HG03342 (cell line): ENCODE data around the gene CRY2.

ENCODE experiments used
- ATAC-seq: cut with Tn5 transposase; IDR thresholded peaks from one replicate; pipeline ENCODE4 v1.9.1; 2021; ENCODE audit warnings: mild to moderate bottlenecking, moderate library complexity; ENCODE audit not compliant: unreplicated experiment

Gene CRY2

GRCh38 chr11:45846174-45846675 lies 1.1 kb upstream of the CRY2 start:
- ATAC-seq: no peak

DNA sequence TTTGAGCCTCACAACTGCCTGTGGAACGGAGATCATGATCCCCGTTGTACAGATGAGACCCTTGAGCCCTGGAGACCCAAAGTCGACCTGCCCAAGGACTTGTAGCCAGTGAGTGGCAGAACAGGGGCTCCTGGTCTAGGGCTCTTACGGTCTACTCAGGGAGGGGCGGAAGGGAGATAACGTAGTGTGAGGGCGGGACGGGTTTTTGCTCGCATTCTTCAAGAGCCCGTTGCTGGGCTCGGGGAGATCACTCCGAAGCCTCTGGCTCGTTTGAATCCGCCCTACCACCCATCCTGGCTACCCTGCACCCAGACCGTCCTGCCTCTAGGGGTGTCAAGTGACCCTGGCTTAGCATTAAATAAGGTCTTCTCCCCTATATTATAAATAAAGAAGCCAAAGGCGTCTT lies 639 bp downstream of the CRY2 start:
- ATAC-seq: peak; percentile 13

DNA sequence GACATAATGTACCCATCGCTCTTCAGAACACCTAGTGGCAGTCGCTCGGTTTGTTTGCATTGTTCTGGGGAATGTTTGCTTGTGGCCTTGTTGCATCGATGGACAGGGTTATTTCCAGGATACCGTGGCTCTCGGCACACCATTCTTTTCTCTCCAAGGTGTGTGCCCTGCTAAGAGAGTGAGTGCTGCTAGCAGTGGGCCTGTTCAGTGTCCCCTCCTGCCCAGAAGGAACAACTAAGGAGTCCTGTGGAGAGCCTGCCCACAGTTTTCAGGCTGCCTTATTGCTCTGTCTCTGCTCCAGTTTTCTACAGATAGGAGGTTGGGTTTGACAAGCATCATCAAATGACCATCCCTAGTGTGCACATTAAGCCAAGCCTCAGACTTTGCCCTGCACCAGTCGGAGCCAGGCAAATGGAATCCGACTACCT lies 1.4 kb downstream of the CRY2 start:
- ATAC-seq: no peak

- no peak for ATAC-seq
These were observed 3.2 kb downstream of the CRY2 start for GRCh38 chr11:45850446-45850845.

DNA sequence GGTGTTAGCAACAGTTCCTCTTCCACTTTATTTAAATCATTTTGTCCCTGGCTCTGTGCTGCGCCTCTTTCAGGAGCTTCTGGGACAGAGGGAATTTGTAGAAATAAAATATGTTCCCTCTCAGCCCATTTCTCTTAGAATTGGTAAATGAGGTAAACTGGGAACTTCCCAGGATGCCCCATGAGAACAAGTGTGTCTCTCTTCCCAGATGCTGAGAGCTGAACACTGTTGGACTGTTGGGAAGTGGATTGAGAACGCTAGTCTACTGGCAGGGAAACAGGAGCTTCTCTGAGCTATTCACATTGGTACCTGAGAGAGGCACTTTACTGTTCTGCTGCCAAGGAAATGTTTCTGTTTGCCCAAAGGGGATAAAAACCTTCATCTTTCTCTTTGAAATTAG lies 4.0 kb downstream of the CRY2 start:
- no peak for ATAC-seq

DNA sequence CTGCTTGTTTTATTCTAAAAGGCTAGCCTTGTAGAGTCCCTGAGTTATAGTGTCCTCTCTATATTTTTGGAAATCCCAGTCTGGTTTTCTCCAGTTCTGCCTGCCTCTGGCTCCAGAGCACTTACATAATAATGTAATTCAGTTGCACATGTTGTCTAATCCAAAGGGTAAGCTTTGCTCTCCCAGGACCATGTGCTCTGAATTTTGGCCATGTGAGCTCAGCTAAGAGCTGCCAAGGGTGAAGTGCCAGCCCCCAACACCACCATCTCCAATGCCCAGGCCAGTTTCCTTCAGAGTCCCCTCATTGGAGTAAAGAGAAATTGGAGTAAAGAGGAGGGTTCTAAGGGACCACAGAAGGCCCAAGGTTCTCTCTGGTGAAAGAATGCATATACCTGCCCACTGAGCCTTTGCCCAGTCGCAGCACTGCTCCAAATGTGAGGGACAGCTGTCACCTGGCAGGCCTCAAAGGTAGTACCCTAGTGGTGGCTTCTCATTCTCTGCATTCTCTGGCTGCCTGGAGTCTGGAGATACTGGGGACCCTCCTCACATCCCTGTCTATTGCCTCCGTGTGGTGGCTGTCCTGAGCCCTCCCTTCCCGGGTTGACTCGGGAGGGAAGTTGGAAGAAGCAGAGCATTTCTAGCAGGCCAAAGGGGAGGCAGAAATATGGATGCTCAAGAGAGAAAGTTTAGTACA lies 4.9 kb downstream of the CRY2 start:
- ATAC-seq: no peak

GRCh38 chr11:45852712-45853101 lies 5.4 kb downstream of the CRY2 start:
- no peak for ATAC-seq

DNA sequence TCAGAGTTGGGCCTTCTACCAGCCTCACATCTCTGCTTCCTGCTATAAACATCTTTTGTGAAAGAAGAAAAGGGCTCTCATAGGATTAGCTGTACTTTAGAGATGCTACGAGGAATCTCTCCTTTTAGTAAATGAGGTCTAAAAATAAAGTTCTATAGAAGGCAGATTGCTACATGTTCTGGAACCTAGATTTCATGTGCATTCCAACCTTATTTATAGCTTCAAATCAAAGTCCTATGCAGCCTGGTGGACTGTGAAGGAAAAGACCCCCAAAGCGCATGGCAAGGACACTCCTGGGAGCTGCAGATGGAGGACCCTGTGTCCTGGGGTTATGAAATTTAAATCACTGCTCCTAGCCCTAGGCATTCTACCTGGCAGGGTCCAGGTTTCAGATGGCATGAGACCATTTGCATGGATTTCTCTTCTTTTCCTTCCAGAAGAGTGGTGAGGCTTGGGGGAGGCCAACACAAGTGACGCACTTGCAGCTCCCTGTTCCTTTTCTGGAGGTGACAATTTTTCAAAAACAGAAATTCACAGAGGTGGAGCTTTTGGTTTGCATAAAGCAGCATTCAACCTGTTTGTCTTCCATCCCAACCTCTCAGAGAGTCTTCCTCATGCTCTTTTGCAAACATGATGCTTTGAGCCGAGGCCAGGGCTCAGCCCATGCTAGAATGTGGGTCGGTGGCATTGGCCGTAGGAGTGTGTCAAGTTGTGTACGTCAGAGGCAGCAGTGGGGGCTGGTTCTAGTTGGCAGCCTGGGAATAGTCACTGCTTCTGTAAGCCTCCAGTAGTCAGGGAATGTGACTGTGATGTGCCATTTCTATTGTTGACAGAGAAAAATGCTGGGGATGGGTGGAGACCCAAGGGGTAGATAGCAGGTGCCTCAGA lies 6.3 kb downstream of the CRY2 start:
- ATAC-seq: no peak

- no peak for ATAC-seq
These were observed 8.0 kb downstream of the CRY2 start for GRCh38 chr11:45855308-45855707.

DNA sequence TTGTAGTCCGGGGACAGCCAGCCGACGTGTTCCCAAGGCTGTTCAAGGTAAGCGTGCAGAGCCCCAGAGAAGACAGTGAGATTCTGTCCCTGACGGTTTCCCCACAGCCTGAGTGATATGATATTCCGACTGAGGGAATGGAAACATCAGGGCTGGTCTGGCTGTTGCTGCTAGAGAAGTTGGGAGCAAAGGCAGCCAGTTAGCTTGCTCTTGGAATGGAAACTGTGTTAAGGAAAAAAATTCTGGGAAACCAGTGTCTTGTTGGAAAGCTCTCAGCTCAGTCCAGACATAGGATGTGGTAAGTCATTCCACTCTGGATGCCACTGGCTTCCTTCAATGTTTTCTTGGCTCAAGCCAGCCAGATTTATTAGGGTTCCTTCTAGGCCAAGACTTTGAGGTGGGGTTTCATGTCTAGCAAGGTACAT lies 8.8 kb downstream of the CRY2 start:
- no peak for ATAC-seq

DNA sequence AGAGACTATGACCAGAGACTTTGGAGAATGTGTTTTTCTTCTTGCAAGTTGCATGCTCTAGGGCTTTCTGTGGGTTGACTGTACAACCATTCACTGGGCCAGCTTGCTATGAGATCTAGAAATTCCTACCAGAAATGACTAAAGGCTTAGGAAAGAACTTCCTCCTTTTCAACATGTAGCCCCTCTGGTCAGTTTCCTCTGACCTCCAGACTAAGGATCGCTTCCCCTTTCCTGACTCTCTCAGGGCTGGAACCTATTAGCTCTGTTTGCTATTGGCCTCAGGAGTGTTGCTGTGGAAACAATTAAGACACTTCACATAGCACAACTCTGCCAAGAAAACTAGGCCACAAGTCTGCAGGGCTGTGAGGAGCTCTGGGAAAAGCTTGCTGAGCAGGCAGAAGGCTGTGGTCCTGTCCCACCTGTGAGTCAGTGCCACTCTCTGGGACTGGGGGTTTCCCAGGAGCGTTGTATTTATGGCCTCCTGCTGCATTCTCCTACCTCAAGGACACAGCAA lies 10.7 kb downstream of the CRY2 start:
- ATAC-seq: no peak

- ATAC-seq: no peak
These were observed 11.6 kb downstream of the CRY2 start for GRCh38 chr11:45858751-45859398.

GRCh38 chr11:45859661-45860140 lies 12.4 kb downstream of the CRY2 start:
- ATAC-seq: no peak

DNA sequence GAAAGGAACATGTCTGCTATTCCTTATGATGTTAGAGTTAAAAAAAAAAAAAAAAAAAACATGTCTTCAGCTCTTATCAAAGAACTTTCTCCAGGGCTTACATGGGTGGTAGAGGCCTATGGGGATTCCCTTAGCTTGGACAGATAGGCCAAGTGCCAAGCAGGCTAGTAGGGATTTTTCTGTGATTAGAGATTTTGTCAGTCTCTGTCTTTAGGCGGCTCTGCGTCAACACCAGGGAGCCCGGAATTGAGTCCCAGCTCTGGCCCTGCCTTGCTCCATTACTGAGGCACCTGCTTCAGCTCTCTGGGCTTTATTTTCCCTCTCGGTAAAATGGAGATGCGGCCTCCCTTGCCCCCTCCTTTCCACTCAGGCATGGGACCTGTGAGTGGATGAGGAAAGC lies 13.1 kb downstream of the CRY2 start:
- no peak for ATAC-seq

DNA sequence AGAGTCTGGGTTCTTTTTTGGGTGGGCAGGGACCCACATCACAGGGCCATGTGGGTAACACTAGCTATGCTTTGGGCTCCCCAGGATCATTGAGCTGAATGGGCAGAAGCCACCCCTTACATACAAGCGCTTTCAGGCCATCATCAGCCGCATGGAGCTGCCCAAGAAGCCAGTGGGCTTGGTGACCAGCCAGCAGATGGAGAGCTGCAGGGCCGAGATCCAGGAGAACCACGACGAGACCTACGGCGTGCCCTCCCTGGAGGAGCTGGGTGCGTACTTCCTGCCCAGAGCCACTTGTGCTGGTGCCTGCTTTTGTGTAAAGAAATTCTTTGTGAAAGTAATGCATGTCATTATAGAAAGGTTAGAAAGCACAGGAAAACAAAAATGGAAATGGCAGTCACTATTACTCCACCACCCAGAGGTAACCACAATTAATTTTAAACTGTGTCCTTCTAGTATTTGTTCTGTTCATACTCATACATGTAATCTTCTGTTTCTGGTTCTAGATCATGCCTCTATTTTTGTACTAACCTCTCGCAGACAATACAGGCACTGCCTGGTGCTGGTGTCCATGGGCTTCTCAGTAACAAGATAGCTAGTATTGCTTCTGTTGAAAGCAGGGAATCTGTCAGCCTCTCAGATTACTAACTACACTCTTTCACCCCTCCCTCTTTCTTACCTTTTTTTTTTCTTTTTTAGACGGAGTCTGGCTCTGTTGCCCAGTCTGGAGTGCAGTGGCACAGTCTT lies 13.7 kb downstream of the CRY2 start:
- ATAC-seq: no peak

DNA sequence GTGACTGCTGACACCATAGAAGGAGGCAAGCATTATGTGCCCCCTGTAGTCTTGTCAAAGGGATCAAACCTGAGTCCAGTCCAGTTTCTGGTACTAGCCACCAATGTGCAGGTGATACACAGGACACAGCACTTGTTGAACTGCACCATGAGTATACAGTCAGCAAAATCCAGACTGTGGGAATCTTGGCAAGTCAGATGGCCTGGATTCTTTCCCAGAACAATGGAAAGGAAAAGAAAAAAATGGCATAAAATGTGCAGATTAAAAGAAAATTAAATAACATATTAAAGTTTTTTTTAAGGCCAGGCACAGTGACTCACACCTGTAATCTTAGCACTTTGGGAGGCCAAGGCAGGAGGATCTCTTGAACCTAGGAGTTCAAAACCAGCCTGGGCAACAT lies 16.8 kb downstream of the CRY2 start:
- no peak for ATAC-seq

DNA sequence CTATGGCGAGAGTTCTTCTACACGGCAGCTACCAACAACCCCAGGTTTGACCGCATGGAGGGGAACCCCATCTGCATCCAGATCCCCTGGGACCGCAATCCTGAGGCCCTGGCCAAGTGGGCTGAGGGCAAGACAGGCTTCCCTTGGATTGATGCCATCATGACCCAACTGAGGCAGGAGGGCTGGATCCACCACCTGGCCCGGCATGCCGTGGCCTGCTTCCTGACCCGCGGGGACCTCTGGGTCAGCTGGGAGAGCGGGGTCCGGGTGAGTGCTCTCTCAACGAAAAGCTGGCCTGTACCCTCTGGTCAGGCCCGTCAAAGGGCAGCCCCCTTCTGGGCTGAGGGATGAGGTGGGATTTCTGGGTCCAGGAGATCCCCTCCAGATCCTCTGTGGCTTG lies 22.3 kb downstream of the CRY2 start:
- no peak for ATAC-seq

GRCh38 chr11:45870706-45871105 lies 23.4 kb downstream of the CRY2 start:
- no peak for ATAC-seq

- no peak for ATAC-seq
These were observed 24.4 kb downstream of the CRY2 start for GRCh38 chr11:45871638-45872037.

DNA sequence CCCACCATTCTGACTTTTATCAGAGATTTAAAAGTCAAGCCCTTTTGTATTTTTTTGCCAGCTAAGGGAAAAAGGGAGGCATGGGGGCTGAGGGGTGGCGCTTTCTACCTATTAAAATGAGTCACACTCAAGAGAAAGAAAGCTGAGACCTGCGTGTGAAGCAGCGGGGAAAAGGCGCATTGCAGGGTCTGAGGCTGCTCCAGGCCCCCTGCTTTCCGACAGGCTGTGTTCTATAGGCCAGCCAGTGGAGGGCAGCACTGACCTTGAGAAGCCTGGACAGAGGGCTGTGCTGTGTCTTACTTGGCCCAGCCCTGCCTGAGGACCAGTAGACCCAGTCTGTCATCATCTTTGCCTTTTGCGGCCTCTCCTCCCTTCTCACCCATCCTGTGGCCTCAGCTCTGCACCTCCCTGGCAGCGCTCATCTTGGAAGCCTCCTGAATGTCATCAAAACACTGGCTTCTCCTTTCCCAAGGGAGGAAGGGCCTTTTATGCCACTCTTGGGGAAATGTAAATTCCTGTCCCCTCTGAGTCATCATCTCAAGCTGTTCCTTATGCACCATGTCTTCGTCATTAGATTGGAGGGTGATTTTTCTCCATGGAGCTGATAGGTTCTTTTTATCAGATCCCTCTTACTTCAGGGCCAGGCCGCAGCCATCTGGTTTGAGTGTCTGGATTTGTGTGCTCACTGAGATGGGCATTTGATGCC lies 25.5 kb downstream of the CRY2 start:
- ATAC-seq: no peak
